Measurements from ENCODE around the gene VGLL4.
"Not testable (repeated sequence)": the region's sequence is repeated elsewhere in the genome, so short reads cannot be mapped to it uniquely, and the experiment has no call there.

VGLL4 gene

DNA sequence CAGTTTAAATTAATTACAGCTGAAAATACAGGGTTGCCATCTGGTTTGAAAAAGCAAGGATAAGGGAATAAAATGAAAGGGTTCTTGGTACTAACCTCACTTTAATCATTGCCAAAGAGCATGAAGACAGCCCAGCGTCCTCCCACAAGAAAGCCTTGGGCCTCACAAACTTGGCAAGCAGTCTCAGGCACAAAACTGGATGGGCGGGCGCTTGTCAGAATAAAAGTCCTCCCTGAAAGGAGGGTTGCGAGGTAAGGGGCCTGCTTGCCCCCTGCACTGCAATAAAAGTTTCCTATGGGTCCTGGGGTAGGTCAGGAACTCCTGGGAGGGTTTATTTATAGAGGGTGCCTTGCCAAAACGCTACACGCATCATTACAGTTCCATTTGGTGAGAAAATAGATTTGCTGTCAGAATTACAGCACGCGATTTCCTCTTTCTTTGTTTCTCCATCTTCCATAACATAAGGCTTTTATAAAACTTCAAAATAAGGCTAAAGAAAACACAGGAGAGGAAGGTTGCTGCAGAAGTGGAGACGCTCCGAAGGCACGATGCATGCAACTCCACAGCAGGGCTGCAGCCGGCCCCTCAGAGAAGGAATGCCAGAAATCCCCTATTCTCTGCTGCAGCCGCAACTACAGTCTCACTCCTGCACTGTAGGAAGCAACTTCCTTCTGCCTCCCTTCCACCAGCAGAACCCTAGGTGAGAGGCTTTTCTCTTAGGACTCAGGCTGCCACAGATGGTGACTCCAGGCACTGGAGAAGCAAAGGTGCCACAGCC, 61.3 kb downstream of the VGLL4 start:
- peak; percentile 20 for DNase-seq

GRCh38 chr3:11581237-11582190, 62.2 kb downstream of the VGLL4 start:
- no peak for DNase-seq

DNA sequence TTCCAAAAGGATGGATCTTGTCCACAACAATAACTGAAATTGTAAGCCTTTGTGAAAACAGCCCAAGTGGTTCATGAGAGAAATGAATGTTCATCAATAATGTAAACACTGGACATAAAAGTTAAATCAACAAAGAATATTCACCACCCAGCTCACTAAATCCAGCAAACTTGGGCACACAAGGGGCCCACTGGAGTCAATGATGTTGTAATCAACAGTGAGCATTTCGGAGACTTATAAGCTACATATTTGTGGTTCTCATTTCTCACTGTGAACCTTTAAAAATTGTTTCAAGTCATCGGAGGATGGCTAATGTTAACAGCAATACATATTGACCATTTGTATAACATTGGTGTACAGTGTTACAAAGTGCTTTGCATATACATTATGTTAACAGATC, 63.1 kb downstream of the VGLL4 start:
- no peak for DNase-seq

DNA sequence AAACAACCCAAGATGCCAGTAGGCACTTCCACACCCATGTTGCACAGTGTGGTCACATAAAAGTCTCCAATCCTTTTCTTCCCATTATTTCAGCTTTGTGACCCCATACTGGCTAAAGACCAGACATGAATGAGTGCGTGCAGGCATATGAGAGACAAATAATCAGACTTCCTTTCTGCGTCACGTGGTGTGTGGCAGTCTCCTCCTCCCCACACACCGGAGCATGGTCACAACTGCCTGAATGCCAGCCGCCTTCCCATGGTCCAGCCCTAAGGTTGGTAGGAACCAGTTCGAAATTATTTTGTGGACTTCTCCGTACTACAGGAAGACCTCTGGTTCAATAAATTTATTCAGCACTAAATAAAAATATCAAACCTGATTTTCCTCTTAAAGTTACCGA, 65.5 kb downstream of the VGLL4 start:
- no peak for DNase-seq

GRCh38 chr3:11576453-11576852, 67.3 kb downstream of the VGLL4 start:
- DNase-seq: no peak

DNA sequence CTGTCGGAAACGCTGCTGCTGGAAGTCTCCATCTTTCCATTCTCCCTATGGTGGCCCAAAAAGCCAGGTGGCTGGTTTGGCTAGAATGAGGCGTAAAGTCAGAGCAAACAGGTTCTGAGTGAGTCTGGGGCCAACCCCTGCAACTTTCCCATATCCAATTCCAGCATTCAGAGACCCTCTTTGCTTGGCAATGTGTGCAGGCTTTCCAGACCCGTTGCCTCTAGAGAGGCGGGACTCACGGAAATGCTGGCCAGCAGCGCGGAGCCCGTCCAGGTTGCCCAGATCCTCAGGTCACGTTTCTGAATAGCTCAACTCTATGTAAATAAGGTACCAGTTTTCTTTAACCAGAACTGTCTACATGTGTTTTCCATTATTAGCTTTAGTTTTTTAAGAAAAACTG, 68.0 kb downstream of the VGLL4 start:
- no peak for DNase-seq

DNA sequence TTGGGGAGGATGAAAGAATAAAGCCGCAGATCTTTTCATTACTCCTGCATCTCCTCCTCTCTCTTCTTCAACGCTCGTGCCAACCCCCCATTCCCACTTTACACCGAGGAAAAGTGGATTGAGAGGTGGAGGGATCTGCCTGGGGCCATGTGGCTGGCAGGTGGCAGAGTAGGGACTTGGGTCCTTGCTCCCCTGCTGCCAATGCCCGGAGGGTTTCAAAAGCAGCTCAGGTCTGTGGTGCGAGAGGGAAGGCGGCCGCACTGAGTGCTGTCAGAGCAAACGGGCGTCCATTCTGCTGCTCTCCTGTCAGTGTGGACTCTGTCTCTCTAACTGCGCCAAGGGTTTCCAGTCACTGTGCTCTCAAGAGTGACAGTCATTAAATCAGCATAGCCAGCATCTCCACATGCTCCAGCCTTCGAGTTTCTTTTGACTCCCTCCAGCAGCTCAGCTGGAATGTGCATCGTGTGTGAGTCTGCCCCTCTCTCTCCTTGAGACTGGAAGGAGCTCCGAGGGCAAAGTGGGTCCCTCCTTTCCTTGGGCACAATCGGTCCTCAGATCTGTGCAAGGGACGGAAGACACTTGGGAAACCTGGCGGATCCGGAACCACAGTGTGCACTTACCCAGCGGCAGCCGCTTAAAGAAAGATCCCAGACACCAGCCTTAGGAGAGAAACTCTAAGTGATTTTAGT, 68.6 kb downstream of the VGLL4 start:
- DNase-seq: no peak

GRCh38 chr3:11572660-11573059, 71.1 kb downstream of the VGLL4 start:
- DNase-seq: not testable (repeated sequence)

DNA sequence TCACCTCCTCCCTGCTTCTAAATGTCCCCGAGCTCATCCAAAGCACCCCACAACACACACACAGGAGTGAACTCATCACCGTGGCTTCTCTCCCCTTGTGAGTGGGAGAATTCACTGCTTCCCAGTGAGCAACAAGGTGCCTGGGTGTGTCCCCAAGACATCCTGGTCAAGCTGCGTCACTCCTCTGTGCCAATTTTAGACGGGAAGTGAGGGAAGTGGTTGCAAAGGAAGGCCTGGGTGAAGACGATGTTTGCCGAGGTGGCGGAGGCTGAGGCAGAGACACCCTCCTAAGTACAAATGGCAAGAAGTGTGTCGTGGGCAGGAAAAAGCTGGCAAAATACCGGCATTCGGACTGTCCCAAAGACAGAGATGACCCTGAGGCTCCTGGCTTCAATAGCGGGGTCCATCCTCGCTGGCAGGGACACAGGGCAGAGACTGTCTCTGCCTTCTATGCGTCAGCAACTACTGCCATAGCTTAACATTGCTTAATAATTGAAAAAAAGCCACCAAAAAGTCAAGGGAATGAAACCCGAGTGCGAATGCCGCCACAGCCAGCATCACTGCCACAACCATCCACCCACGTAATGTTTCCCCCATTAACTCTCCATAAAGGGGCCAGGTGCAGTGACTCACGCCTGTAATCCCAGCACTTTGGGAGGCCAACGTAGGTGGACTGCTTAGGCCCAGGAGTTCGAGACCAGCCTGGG, 72.8 kb downstream of the VGLL4 start:
- no peak for DNase-seq

DNA sequence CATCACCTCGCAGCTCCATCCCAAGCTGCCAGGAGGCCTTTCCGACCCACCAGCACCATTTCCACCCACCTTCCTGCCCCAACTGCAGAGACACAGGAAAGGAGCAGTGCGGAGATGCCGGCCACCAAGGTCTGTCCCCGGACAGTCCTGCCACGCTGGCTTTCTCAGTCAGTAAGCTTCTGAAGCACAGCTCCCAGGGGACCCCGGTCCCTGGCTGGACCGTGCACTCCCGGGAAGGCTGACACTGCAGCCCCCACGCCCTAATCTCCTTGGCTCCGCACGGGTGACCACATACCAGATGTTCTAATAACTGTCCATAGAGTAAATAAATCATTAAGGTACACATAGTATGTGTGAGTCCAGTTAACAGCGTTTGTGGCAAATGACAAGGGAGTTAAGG, 73.5 kb downstream of the VGLL4 start:
- DNase-seq: no peak

GRCh38 chr3:11569156-11569741, 74.5 kb downstream of the VGLL4 start:
- no peak for DNase-seq

GRCh38 chr3:11568503-11569155, 75.1 kb downstream of the VGLL4 start:
- no peak for DNase-seq

GRCh38 chr3:11567516-11568467, 75.9 kb downstream of the VGLL4 start:
- no peak for DNase-seq

DNA sequence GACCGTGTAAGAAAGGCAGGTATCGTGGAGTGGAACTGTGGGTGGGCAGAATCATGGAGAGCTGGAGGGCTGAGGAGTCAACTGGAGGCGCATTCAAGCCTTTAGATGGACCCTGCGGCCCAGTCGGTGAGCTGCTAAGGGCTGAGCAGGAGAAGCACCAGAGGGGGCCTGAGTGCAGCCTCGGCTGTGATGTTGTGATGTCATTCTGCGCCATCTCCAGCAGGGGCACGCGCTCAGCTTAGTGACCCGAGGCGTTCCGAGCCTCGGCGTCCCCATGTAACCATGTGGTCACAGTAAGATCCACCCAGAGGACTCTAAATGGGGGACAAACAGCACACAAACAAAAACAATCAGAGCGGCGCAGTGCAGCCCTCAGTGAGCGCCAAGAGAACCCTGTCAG, 76.8 kb downstream of the VGLL4 start:
- DNase-seq: no peak

DNA sequence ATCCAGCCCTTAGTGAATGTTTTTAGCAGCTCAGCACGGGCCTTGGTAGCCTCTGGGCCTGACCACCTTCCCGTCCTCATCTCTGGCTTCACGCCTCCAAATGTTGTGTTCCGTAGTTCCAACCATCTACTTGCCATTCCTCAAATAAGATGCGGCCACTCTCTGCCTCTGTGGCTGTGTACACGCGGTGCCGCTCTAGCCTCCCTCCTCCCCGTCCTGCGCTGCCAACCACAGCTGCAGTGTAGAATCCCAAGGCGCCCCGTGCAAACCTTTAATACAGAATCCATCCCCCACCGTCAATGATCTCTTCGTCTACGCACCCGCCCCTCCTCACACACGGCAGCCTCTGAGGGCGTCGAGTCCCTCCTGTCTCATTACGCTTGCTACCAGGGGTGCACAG, 77.2 kb downstream of the VGLL4 start:
- no peak for DNase-seq

- DNase-seq: no peak
Measured at GRCh38 chr3:11565932-11566331, 77.8 kb downstream of the VGLL4 start.

DNA sequence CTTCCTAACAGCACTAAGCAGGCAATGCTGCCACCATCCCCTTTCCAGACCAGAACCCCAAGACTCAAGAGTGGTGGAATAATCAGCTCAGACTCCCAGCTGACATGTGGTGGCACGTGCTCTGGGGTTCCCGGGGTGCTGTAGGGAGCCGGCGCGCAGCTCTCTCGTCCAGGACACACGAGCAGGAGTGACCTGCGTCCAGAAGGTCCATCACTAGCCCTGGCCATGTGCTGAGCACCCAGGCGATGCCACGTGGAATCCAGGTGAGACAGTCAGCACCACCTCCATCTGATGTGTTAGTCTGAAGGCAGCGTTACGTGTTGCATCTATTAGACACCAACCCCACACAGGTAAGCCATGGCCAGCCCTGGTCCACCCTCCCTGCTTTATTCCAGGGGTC, 78.2 kb downstream of the VGLL4 start:
- DNase-seq: no peak

- no peak for DNase-seq
Measured at GRCh38 chr3:11565072-11565471, 78.6 kb downstream of the VGLL4 start.

GRCh38 chr3:11564577-11565001, 79.1 kb downstream of the VGLL4 start:
- no peak for DNase-seq

DNA sequence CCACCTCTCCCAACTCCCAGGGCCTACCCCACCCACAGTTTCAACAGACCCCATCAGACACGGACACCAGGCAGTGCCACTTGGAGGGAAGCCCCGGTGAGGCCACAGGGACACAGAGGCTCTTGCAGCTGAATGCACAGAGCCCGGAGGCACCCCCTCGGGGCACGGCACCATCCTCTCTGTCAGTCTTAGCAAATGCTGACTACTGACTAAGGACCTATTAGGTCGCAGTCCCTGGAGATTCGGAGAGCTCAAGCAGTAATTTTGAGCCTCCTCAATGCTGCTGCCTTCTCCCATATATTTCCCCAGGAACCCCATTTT, 79.9 kb downstream of the VGLL4 start:
- DNase-seq: no peak
